ENCODE measurements around the gene FTSJ3.

Gene FTSJ3

DNA sequence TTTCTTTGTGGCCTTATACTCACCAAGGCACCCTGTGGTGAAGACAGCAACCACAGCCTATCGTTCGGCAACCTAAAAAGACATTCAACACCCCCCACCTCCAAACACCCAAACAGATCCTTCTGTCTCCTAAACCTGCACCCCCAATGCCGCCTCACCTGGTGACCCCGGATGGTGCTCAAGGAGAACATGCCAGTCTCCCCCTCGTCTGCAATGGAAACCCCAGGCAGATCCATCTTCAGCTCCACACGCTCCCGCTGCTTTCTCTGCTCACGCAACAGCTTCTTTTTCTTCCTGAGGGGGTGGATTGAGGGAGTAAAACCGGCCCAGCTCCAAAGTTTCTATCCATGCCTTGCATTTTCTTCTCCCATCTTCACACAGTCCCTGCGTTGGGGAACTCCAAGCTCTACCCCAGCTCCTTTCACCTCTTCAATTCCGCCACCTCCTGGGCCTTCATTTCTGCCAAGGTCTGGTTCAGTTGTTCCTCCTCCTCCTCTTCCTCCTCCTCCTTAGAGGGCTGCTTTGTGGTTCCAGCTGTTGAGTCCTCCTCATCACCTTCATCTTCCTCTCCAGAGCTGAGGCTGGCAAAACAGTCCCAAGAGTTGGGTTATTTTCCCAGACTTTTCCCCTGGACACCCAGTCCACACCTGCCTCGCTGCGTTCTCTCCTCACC, 3.7 kb downstream of the FTSJ3 start:
- Histone ChIP-seq H3K9me3 (ENCODE audit: control insufficient read depth, insufficient read depth, low read length) (no peaks in the 10 kb centered on the region), H3K9ac (ENCODE audit: low read depth, low read length) (no peak overlapping the region), H3K36me3 (ENCODE audit: insufficient read depth, low read length) (peaks cover 61% of the 10 kb centered on the region), H3K4me1 (ENCODE audit: insufficient read depth, low read length) (peaks cover 12% of the 10 kb centered on the region; the same call in 1 of the 2 replicates)

DNA sequence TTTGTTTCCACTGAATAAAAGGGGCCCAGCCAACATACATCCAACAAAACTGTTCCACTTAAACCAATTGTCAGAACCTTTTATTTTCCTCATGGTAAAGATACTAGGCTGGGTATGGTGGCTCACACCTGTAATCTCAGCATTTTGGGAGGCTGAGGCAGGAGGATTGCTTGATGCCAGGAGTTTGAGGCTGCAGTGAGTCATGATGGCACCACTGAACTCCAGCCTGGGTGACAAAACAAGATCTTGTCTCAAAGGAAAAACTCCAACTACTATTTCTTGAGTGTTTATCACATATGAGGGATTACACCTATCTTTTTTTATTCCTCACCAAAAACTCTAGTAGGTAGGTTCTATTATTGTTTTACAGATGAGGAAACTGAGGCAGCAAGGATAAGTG, 4.9 kb downstream of the FTSJ3 start:
- H3K4me1 ChIP-seq (ENCODE audit: insufficient read depth, low read length): 0 out of 2 replicates have a peak, but pooled peaks cover 5% of the 10 kb centered on the region
- H3K9ac ChIP-seq (ENCODE audit: low read depth, low read length): no peak overlapping the region
- H3K36me3 ChIP-seq (ENCODE audit: insufficient read depth, low read length): peaks cover 67% of the 10 kb centered on the region

DNA sequence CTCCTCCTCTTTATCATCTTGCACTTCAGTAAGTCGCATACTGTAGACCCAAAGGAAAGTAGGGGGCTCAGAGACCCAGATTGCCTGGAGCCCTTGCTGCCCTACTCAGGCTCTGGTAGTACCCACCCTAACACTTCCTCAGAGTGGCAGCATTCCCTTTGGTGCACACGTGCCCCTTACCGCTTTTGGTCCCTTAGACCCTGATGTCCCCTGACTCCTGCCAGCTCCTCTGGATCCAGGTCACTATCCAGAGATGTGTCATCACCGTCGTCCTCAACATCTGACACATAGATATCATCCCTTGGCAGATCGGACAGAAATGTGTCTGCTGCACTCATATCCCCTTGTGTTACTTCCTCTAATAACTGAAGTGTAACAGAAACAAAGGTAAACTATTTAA, 5.7 kb downstream of the FTSJ3 start:
- peaks cover 74% of the 10 kb centered on the region for H3K36me3 ChIP-seq (ENCODE audit: insufficient read depth, low read length)
- H3K9me3 ChIP-seq (ENCODE audit: control insufficient read depth, insufficient read depth, low read length): no peaks in the 10 kb centered on the region
- 0 out of 2 replicates have a peak, but pooled peaks cover 5% of the 10 kb centered on the region for H3K4me1 ChIP-seq (ENCODE audit: insufficient read depth, low read length)
- no peak overlapping the region for H3K9ac ChIP-seq (ENCODE audit: low read depth, low read length)

More for the DNA sequence above, 4.9 kb downstream of the FTSJ3 start:
- no peaks in the 10 kb centered on the region for H3K9me3 ChIP-seq (ENCODE audit: control insufficient read depth, insufficient read depth, low read length)

DNA sequence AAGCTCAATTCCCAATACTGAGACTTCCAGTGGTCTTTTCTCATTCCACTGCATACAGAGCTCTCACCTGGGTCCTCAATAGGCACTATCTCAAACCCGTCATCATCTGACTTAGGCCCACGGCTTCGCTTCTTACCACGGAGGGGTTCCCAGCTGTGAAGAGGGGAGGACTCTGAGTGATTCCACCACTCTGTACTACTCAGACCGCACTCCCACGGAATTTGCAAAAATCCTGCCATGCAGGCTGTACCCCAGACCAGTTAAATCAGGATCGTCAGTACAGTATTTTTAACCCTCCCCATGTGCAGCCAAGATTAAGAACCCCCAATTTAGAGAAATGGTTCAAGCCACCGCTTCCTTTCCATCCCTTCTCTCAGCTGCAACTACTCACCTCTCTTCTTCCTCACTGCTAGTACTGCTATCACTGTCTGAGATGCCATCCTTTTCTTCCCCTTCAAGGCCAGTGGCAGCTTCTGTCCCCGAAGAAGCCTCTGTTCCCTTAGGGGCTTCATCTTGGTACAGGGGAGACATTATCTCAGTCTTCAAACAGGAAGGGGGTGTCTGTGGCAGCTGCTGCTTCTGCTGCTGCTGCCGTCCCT, 6.4 kb downstream of the FTSJ3 start:
- Histone ChIP-seq H3K36me3 (ENCODE audit: insufficient read depth, low read length) (peaks cover 82% of the 10 kb centered on the region), H3K9me3 (ENCODE audit: control insufficient read depth, insufficient read depth, low read length) (no peaks in the 10 kb centered on the region), H3K9ac (ENCODE audit: low read depth, low read length) (no peak overlapping the region), H3K4me1 (ENCODE audit: insufficient read depth, low read length) (0 out of 2 replicates have a peak, but pooled peaks cover 5% of the 10 kb centered on the region)

DNA sequence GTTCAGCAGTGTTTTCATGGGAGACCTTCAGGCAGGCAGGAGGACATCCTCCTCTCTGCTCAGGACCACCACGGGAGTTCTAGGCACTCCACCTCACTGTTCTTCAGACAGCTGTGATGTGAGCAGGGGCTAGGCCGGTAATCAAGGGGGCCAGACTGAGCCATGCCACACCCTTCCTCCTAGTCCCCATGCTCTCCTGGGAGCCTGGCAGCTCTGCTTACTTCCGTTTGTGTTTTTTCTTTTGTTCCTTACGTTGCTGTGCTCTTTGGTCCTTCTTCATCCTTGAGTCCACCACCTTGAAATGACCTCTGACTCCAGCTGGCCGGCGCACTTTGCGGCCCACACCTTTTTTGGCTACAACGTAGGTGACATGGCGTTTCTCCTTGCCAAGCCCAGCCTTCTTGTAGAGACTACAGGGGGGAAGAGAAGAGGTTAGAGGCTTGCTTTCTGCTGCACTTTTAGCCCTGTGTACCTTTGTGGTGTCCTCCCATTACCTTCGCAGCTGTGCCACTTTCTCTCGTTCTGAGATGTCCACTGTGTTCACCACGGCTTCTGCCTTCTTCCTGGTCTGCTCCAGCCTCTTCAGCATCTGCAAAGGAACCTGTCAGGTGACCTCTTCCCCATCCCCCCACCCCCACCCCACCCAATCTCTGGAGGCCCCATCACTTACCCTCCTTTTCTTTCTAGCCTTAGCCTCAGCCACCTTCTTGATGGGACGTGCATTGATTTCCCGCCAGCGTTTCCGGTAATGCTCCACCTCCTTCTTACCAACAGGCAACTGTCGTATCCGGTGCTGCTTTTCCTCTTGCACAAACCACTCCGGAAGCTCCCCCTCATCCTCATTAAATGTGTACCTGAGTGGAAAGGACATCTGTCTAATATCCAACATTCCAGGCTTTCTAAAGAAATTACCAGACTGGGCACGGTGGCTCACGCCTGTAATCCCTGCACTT, 7.6 kb downstream of the FTSJ3 start:
- Histone ChIP-seq H3K9me3 (ENCODE audit: control insufficient read depth, insufficient read depth, low read length) (no peaks in the 10 kb centered on the region), H3K36me3 (ENCODE audit: insufficient read depth, low read length) (peaks cover 82% of the 10 kb centered on the region), H3K9ac (ENCODE audit: low read depth, low read length) (no peak overlapping the region), H3K4me1 (ENCODE audit: insufficient read depth, low read length) (no peaks in the 10 kb centered on the region)

DNA sequence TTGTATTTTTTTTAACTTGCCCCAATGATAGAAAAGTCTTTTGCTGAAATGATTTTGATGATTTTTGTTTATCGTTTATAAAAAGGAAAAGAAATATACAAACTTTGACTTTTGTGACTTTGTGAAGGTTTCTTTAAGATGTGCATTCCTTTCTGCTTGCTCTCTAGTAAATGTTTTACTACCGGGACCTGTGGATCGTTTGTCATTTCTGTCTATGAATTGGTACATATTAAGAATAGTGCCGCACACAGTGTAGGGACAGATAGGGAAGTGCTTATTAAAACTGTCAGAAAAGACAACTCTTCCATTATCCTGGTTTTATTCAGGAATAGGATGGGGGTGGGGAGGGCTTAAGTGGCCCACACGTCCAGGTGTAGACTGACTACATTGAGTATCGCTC, 8.3 kb downstream of the FTSJ3 start:
- H3K36me3 ChIP-seq (ENCODE audit: insufficient read depth, low read length): peaks cover 80% of the 10 kb centered on the region
- no peaks in the 10 kb centered on the region for H3K9me3 ChIP-seq (ENCODE audit: control insufficient read depth, insufficient read depth, low read length)
- no peaks in the 10 kb centered on the region for H3K4me1 ChIP-seq (ENCODE audit: insufficient read depth, low read length)
- H3K9ac ChIP-seq (ENCODE audit: low read depth, low read length): no peak overlapping the region

DNA sequence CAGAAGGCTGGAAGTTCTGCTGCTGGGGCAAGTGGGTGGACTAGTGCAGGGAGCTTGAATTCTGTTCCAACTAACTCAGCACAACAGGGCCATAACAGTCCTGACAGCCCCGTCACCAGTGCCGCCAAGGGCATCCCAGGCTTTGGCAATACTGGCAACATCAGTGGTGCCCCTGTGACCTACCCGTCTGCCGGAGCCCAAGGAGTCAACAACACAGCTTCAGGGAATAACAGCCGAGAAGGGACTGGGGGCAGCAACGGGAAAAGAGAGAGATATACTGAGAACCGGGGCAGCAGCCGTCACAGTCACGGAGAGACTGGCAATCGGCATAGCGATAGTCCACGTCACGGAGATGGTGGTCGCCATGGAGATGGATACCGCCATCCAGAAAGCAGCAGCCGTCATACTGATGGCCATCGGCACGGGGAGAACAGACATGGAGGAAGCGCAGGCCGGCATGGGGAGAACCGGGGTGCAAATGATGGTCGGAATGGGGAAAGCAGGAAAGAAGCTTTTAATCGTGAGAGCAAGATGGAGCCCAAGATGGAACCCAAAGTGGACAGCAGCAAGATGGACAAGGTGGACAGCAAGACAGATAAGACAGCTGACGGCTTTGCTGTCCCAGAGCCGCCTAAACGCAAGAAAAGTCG, 9.6 kb downstream of the FTSJ3 start:
- Histone ChIP-seq H3K9ac (ENCODE audit: low read depth, low read length) (no peak overlapping the region), H3K4me1 (ENCODE audit: insufficient read depth, low read length) (no peaks in the 10 kb centered on the region), H3K9me3 (ENCODE audit: control insufficient read depth, insufficient read depth, low read length) (no peaks in the 10 kb centered on the region), H3K36me3 (ENCODE audit: insufficient read depth, low read length) (peaks cover 84% of the 10 kb centered on the region)

DNA sequence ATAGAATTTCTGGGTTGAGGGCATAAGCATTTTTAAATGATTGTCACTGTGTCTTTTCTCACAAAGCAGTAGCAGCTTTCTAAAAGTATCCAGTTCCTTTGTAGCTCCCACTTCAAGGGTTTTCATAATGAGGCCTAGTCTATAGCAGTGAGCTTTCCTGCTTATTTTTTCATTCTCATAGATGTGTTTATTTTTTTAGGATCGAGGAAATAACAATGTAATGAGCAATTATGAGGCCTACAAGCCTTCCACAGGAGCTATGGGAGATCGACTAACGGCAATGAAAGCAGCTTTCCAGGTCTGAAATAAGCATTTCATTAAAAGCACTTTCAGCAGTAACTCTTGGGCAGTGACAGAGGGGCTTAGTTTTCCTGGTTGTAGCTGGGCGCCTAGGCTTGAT, 10.8 kb downstream of the FTSJ3 start:
- Histone ChIP-seq H3K4me1 (ENCODE audit: insufficient read depth, low read length) (no peaks in the 10 kb centered on the region), H3K9ac (ENCODE audit: low read depth, low read length) (no peak overlapping the region), H3K36me3 (ENCODE audit: insufficient read depth, low read length) (peaks cover 84% of the 10 kb centered on the region), H3K9me3 (ENCODE audit: control insufficient read depth, insufficient read depth, low read length) (no peaks in the 10 kb centered on the region)

DNA sequence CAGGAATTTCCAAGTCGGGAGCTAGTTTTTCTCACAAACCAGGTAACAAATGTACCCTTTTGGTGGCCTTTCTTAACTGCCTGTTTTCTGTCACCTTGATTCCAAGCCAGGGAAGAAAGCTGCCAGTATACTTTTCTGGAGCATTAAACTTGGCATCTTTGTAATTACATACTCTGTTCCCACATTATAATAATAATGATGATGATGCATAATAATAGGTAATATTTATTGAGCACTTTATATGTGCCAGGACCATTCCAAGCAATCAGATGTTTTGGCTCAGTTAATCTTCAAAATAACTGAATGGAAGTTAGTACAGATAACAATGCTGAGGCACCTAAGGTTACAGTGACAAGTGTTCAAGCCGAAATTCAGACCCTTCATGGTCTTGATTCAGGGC, 11.3 kb downstream of the FTSJ3 start:
- no peaks in the 10 kb centered on the region for H3K4me1 ChIP-seq (ENCODE audit: insufficient read depth, low read length)
- no peak overlapping the region for H3K9ac ChIP-seq (ENCODE audit: low read depth, low read length)
- no peaks in the 10 kb centered on the region for H3K9me3 ChIP-seq (ENCODE audit: control insufficient read depth, insufficient read depth, low read length)
- H3K36me3 ChIP-seq (ENCODE audit: insufficient read depth, low read length): peaks cover 87% of the 10 kb centered on the region

DNA sequence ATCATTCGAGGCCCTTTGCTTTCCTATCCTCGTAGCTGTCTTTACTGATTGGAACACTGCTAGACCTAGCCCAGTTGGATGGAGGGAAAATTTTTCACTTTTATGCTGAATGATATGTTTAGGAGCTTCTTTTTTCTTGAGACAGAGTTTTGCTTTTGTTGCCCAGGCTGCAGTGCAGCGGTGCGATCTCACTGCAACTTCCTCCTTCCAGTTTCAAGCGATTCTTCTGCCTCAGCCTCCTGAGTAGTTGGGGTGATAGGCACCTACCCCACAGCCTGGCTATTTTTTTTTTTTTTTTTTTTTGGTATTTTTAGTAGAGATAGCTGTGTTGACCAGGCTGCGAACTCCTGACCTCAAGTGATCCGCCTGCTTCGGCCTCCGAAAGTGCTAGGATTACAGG, 17.5 kb downstream of the FTSJ3 start:
- H3K9me3 ChIP-seq (ENCODE audit: control insufficient read depth, insufficient read depth, low read length): no peaks in the 10 kb centered on the region
- no peaks in the 10 kb centered on the region for H3K4me1 ChIP-seq (ENCODE audit: insufficient read depth, low read length)
- no peak overlapping the region for H3K9ac ChIP-seq (ENCODE audit: low read depth, low read length)
- H3K36me3 ChIP-seq (ENCODE audit: insufficient read depth, low read length): peaks cover 77% of the 10 kb centered on the region

DNA sequence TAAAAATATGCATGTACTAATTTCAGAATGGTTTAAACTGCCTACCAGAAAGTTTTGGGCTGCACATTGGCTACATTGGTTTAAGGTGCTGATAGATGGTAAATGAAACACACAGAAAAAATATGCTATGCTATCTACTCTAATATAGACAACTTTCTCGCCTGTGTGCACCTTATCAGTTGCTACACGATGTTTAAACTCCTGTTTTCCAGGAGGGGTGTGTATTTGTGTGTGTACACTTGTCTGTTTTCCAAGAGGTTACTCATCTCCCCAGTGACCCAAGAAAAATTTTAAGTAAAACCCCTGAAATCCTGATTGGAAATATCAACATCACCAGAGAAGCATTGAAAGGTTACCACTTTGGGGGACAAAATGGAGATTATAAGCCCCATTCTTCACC, 21.9 kb downstream of the FTSJ3 start:
- H3K9me3 ChIP-seq (ENCODE audit: control insufficient read depth, insufficient read depth, low read length): no peaks in the 10 kb centered on the region
- H3K9ac ChIP-seq (ENCODE audit: low read depth, low read length): no peak overlapping the region
- peaks cover 61% of the 10 kb centered on the region for H3K36me3 ChIP-seq (ENCODE audit: insufficient read depth, low read length)
- no peaks in the 10 kb centered on the region for H3K4me1 ChIP-seq (ENCODE audit: insufficient read depth, low read length)

DNA sequence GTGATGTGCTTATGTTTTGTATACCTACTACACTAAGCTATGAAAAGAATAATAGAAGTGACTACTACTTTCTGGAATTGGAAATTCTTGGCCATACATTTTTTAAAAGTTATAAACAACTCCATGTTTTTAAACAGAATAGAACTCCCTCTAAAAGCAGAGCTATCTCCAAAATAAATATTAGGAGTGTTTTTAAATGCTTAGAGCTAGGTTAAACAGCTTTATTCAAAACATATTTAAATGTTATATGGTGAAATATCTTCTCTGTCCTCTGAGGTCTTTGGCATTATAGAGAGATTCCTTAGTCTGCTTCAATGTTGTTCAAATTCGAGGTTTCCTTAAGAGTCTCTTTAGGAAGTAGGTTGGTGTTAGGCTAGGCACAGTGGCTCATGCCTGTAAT, 23.1 kb downstream of the FTSJ3 start:
- Histone ChIP-seq H3K36me3 (ENCODE audit: insufficient read depth, low read length) (peaks cover 65% of the 10 kb centered on the region), H3K9me3 (ENCODE audit: control insufficient read depth, insufficient read depth, low read length) (no peaks in the 10 kb centered on the region), H3K9ac (ENCODE audit: low read depth, low read length) (no peak overlapping the region), H3K4me1 (ENCODE audit: insufficient read depth, low read length) (no peaks in the 10 kb centered on the region)

DNA sequence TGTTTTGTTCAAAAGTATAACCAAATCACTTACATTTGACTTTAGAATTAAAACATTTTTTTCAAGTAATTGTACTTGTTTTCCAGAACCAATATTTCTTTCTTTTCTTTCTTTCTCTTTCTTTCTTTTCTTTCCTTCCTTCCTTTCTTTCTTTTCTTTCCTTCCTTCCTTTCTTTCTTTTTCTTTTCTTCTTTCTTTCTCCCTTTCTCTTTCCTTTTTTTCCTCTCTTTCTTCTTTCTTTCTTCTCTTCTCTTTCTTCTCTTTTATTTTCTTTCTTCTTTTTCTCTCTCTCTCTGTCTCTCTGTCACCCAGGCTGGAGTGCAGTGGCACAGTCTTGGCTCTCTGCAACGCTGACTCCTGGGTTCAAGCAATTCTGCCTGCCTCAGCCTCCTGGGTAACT, 26.7 kb downstream of the FTSJ3 start:
- no peaks in the 10 kb centered on the region for H3K9me3 ChIP-seq (ENCODE audit: control insufficient read depth, insufficient read depth, low read length)
- H3K9ac ChIP-seq (ENCODE audit: low read depth, low read length): no peak overlapping the region
- no peaks in the 10 kb centered on the region for H3K4me1 ChIP-seq (ENCODE audit: insufficient read depth, low read length)
- H3K36me3 ChIP-seq (ENCODE audit: insufficient read depth, low read length): peaks cover 58% of the 10 kb centered on the region

DNA sequence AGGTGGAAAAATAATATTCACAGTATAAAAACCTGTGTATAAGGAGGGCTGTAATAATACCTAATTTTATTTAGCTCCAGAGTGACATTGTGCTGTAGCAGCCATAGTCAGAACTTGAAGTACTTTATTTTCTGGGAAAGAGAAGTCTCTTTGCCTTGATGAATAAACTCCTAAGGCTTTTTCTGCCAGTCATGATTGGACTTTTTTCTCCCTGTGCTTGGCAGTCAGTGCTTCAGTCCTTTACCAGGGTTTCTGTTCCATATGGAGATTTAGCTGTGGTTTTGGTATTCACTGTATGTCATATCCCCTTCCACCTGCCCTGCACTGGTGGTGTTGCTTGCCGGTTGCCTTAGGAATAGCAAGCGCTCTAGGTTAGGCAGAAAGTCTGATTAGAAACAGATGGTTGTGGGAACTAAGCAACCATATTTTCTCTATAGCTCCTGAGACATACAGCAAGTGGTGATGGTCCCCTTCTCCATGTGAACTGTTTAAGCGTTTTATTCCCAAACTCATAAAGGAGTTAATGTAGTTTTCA, 28.8 kb downstream of the FTSJ3 start:
- Histone ChIP-seq H3K4me1 (ENCODE audit: insufficient read depth, low read length) (no peaks in the 10 kb centered on the region), H3K36me3 (ENCODE audit: insufficient read depth, low read length) (peaks cover 66% of the 10 kb centered on the region), H3K9me3 (ENCODE audit: control insufficient read depth, insufficient read depth, low read length) (no peaks in the 10 kb centered on the region), H3K9ac (ENCODE audit: low read depth, low read length) (no peak overlapping the region)

Measured in ES-I3 (cell line).